Measurements from ENCODE around the gene TRMT1. TPM values are rescaled to one million over a fixed set of nuclear protein-coding genes. Genes with fewer than 3 reads are reported as not detected.
A peak's percentile ranks its signal among the peaks of the same experiment; 100 is the strongest.

The TRMT1 gene
- polyA plus RNA-seq, 3 donors = 14.5 to 94.7 (median 14.5) TPM

GRCh38 chr19:13082192-13083007 lies 34.1 kb downstream of the TRMT1 start:
- H3K9ac ChIP-seq (ENCODE audit: insufficient read depth, low read length, poor library complexity, severe bottlenecking) = no peak overlapping the region
- whole genome bisulfite sequencing (ENCODE audit: insufficient coverage) = 76% methylated on average over 9 of the region's 14 CpGs
- H4K20me1 ChIP-seq (ENCODE audit: insufficient read depth, low read length) = no peaks in the 10 kb centered on the region
- H3K36me3 ChIP-seq (replicated peaks in 1 of 2; ENCODE audit: control insufficient read depth in 1 of 2, insufficient read depth in 2 of 2, low read length in 2 of 2) = no peaks in the 10 kb centered on the region
- Mint-ChIP-seq H3K4me3 (no peak overlapping the region), H3K27ac (no peak overlapping the region), H3K9me3 (no peaks in the 10 kb centered on the region), H3K27me3 (ENCODE audit: low read depth in 3 of 3) (peaks cover 2 to 3% (median 2%) of the 10 kb centered on the region in 3 donors), H3K4me1 (peaks cover 20% of the 10 kb centered on the region), H3K36me3 (peaks cover 2 to 3% of the 10 kb centered on the region in 2 donors)
- no peaks in the 10 kb centered on the region for H3K27me3 ChIP-seq (ENCODE audit: control insufficient read depth in 2 of 2, insufficient read depth in 2 of 2, low read length in 2 of 2)
- H2AFZ ChIP-seq (ENCODE audit: insufficient read depth, low read depth, low read length, poor library complexity, severe bottlenecking) = no peak overlapping the region
- intact Hi-C loops (cut with micrococcal nuclease) = no loop called here
- no peak for TF ChIP-seq CTCF (IDR thresholded peaks at IDR 0.05)
- H3K4me1 ChIP-seq (ENCODE audit: control insufficient read depth in 1 of 2, insufficient read depth in 2 of 2, low read length in 2 of 2) = peaks cover 12 to 13% of the 10 kb centered on the region in 2 donors
- no peaks in the 10 kb centered on the region for H3K9me3 ChIP-seq (replicated peaks in 1 of 2; ENCODE audit: control insufficient read depth in 1 of 2, insufficient read depth in 1 of 2, low read length in 2 of 2)
- H3K4me2 ChIP-seq (replicated peaks; ENCODE audit: extremely low read depth, low read length, poor library complexity, severe bottlenecking) = no peak overlapping the region
- no peak for DNase-seq
- H3K27ac ChIP-seq (ENCODE audit: low read depth in 1 of 2, low read length in 2 of 2) = no peak overlapping the region
- H3K79me2 ChIP-seq (ENCODE audit: insufficient read depth, low read length) = no peaks in the 10 kb centered on the region
- no peak overlapping the region for H3K4me3 ChIP-seq (replicated peaks in 1 of 3; ENCODE audit: low read depth in 2 of 3, low read length in 3 of 3)

- no peaks in the 10 kb centered on the region for H3K9me3 ChIP-seq (replicated peaks in 1 of 2; ENCODE audit: control insufficient read depth in 1 of 2, insufficient read depth in 1 of 2, low read length in 2 of 2)
- 46% methylated on average over 11 of the region's 16 CpGs for WGBS (ENCODE audit: insufficient coverage)
- no peak for TF ChIP-seq CTCF (IDR thresholded peaks at IDR 0.05)
- H3K27ac ChIP-seq (ENCODE audit: low read depth in 1 of 2, low read length in 2 of 2) = no peak overlapping the region
- H4K20me1 ChIP-seq (ENCODE audit: insufficient read depth, low read length) = no peaks in the 10 kb centered on the region
- H2AFZ ChIP-seq (ENCODE audit: insufficient read depth, low read depth, low read length, poor library complexity, severe bottlenecking) = peak overlapping the region; percentile 39
- H3K4me2 ChIP-seq (replicated peaks; ENCODE audit: extremely low read depth, low read length, poor library complexity, severe bottlenecking) = no peak overlapping the region
- no peak for DNase-seq
- intact Hi-C loops (cut with micrococcal nuclease) = no loop called here
- Mint-ChIP-seq H3K27me3 (ENCODE audit: low read depth in 3 of 3) (peaks cover 0 to 4% (median 3%) of the 10 kb centered on the region in 3 donors), H3K27ac (peak overlapping the region in 1 of 7 donors; percentile 41), H3K4me1 (peaks cover 13% of the 10 kb centered on the region), H3K36me3 (peaks cover 3 to 4% of the 10 kb centered on the region in 2 donors), H3K9me3 (no peaks in the 10 kb centered on the region), H3K4me3 (peak overlapping the region in 1 of 2 donors; percentile 35)
- peaks cover 8 to 13% of the 10 kb centered on the region in 2 donors for H3K4me1 ChIP-seq (ENCODE audit: control insufficient read depth in 1 of 2, insufficient read depth in 2 of 2, low read length in 2 of 2)
- no peaks in the 10 kb centered on the region for H3K79me2 ChIP-seq (ENCODE audit: insufficient read depth, low read length)
- H3K4me3 ChIP-seq (replicated peaks in 1 of 3; ENCODE audit: low read depth in 2 of 3, low read length in 3 of 3) = no peak overlapping the region
- H3K36me3 ChIP-seq (replicated peaks in 1 of 2; ENCODE audit: control insufficient read depth in 1 of 2, insufficient read depth in 2 of 2, low read length in 2 of 2) = no peaks in the 10 kb centered on the region
- H3K9ac ChIP-seq (ENCODE audit: insufficient read depth, low read length, poor library complexity, severe bottlenecking) = peak overlapping the region; percentile 39
- H3K27me3 ChIP-seq (ENCODE audit: control insufficient read depth in 2 of 2, insufficient read depth in 2 of 2, low read length in 2 of 2) = no peaks in the 10 kb centered on the region
These were observed 37.0 kb downstream of the TRMT1 start for GRCh38 chr19:13079542-13079986.

All from CD14-positive monocyte (primary cell).